Measurements from ENCODE around the gene CREB1. TPM values are rescaled to one million over a fixed set of nuclear protein-coding genes. Genes with fewer than 3 reads are reported as not detected.
A peak's percentile ranks its signal among the peaks of the same experiment; 100 is the strongest.

CREB1 gene
- polyA plus RNA-seq, 1 experiment, result 38.3 TPM

DNA sequence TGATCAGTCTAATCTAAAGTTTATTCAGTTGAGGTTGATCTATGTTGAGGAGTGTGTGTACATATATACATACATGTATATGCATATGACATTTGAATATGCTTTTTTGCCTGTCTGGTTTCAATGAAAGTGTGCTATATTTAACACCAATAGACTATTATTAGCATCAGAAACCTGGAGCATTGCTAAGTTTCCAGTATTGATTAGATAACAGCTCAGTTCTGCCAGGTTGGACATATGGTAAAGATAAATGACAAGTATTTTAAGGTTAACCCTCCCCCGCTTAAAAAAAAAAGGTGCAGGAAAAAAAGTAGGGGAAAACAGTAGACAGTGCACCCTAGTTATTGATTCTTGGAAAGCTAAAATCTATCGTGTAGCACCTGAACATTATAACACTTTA is 19.4 kb downstream of the CREB1 start:
- ChIA-PET POLR2A (interaction anchor here (0.7 kb wide), 1 partner anchor 437 kb away, joined by 4 read pairs; no protein-coding TSS in a partner anchor), CTCF (no interaction called here)
- DNase-seq (ENCODE audit: low read depth, low spot score), result no peak
- no peaks in the 10 kb centered on the region for H3K9me3 ChIP-seq (ENCODE audit: control insufficient read depth, insufficient read depth, low read length)
- no peak overlapping the region for H3K4me3 ChIP-seq (ENCODE audit: low read depth, low read length)
- TF ChIP-seq, protein P1, sequence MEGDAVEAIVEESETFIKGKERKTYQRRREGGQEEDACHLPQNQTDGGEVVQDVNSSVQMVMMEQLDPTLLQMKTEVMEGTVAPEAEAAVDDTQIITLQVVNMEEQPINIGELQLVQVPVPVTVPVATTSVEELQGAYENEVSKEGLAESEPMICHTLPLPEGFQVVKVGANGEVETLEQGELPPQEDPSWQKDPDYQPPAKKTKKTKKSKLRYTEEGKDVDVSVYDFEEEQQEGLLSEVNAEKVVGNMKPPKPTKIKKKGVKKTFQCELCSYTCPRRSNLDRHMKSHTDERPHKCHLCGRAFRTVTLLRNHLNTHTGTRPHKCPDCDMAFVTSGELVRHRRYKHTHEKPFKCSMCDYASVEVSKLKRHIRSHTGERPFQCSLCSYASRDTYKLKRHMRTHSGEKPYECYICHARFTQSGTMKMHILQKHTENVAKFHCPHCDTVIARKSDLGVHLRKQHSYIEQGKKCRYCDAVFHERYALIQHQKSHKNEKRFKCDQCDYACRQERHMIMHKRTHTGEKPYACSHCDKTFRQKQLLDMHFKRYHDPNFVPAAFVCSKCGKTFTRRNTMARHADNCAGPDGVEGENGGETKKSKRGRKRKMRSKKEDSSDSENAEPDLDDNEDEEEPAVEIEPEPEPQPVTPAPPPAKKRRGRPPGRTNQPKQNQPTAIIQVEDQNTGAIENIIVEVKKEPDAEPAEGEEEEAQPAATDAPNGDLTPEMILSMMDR (IDR thresholded peaks at IDR 0.05; ENCODE audit: low read depth, low read length), result no peak
- H3K27ac ChIP-seq (ENCODE audit: low read depth, low read length), result no peak overlapping the region
- H3K27me3 ChIP-seq (ENCODE audit: control insufficient read depth, insufficient read depth, low read length), result no peaks in the 10 kb centered on the region

- POLR2A ChIA-PET, result interaction anchor here (0.6 to 1.5 kb wide), 5 partner anchors 17 to 242 kb away, joined by 3 to 15 read pairs (median 5); partner anchors contain the start of gene CREB1
- TF ChIP-seq, protein P1 (IDR thresholded peaks at IDR 0.05; ENCODE audit: low read depth, low read length), result no peak
- Histone ChIP-seq H3K4me3 (ENCODE audit: low read depth, low read length) (no peak overlapping the region), H3K9me3 (ENCODE audit: control insufficient read depth, insufficient read depth, low read length) (no peaks in the 10 kb centered on the region), H3K27me3 (ENCODE audit: control insufficient read depth, insufficient read depth, low read length) (no peaks in the 10 kb centered on the region), H3K27ac (ENCODE audit: low read depth, low read length) (peak overlapping the region; percentile 41)
- DNase-seq (ENCODE audit: low read depth, low spot score), result peak; percentile 51
- CTCF ChIA-PET, result interaction anchor here (0.6 to 1.3 kb wide), 2 partner anchors 24 to 119 kb away, joined by 3 read pairs; no protein-coding TSS in a partner anchor
Measured at GRCh38 chr2:207558079-207558491, 28.3 kb downstream of the CREB1 start.

DNA sequence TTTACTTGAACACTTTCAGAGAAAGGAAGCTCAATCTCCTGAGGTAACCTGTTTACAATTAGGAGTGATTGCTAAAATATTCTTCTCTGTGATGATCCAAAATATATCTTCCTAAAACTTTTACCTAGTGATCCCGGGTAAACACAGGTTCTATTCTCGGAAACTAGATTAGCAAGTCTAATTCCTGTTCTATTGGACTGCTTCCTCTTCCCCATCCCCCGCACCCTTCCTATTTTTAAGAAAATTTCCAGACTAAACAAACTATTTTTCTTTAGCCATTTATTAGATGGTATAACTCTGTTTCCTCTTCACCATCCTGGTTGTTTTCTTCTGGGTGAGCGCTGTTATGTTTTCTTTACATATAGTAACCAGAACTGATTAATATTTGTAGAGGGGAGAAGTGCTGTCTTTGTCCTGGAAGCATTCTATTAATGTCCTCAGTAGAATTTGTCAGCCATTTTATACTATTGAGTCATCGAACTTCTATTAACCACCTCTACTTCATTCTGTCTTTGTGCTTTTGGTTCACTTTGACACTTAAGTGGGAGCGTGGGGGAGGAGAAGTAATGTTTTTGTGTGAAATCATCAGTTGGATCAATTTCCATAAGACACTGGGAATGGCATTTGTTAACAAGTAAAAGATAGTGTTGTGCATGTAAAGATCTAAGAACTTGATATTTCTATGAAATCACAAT is 31.8 kb downstream of the CREB1 start:
- H3K27ac ChIP-seq (ENCODE audit: low read depth, low read length), result no peak overlapping the region
- H3K27me3 ChIP-seq (ENCODE audit: control insufficient read depth, insufficient read depth, low read length), result no peaks in the 10 kb centered on the region
- ChIA-PET CTCF (no interaction called here), POLR2A (interaction anchor here (1.0 kb wide), 1 partner anchor 32 kb away, joined by 3 read pairs; the partner anchor contains the start of gene CREB1)
- TF ChIP-seq, protein P1 (IDR thresholded peaks at IDR 0.05; ENCODE audit: low read depth, low read length), result no peak
- H3K4me3 ChIP-seq (ENCODE audit: low read depth, low read length), result no peak overlapping the region
- no peaks in the 10 kb centered on the region for H3K9me3 ChIP-seq (ENCODE audit: control insufficient read depth, insufficient read depth, low read length)
- DNase-seq (ENCODE audit: low read depth, low spot score), result no peak

DNA sequence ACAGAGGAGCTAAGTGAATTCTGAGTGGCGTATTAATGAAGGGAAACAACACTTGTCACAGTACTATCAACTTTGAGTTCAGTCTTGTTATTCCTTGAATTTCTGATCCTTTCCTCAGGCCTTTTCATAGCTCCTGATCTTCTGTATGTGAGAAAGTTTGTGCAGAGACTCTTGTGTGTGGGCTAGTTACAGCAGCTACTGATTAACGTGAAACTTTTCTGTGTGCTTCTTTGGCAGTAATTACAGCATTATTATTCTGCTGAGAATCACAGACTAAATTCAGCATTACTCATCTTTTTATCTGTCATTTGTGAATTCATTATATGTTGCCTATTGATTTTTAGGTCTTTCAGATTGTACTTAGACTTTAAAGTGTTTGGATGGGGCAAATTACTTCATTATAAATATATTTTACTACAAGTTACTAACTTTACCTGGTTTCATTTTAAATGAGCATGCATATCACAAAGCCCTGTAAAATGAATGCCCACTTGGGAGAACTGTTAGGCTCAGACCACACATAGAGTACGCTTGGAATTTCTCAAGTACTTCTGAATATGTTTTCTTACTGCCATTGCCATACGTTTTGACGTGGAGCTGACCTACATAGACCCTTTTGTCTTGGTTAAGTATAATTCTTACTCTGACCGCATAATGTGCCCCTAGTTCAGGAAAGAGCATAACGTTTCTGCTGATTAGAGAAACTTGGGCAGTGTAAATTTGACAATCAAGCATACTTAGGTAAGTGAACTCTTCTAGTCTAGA is 36.2 kb downstream of the CREB1 start:
- TF ChIP-seq, protein P1 (IDR thresholded peaks at IDR 0.05; ENCODE audit: low read depth, low read length), result no peak
- no peak overlapping the region for H3K4me3 ChIP-seq (ENCODE audit: low read depth, low read length)
- no peaks in the 10 kb centered on the region for H3K27me3 ChIP-seq (ENCODE audit: control insufficient read depth, insufficient read depth, low read length)
- no peak for DNase-seq (ENCODE audit: low read depth, low spot score)
- CTCF ChIA-PET, result interaction anchor here (0.9 kb wide), 1 partner anchor 28 kb away, joined by 3 read pairs; no protein-coding TSS in a partner anchor
- no peak overlapping the region for H3K27ac ChIP-seq (ENCODE audit: low read depth, low read length)
- POLR2A ChIA-PET, result no interaction called here
- H3K9me3 ChIP-seq (ENCODE audit: control insufficient read depth, insufficient read depth, low read length), result no peaks in the 10 kb centered on the region

DNA sequence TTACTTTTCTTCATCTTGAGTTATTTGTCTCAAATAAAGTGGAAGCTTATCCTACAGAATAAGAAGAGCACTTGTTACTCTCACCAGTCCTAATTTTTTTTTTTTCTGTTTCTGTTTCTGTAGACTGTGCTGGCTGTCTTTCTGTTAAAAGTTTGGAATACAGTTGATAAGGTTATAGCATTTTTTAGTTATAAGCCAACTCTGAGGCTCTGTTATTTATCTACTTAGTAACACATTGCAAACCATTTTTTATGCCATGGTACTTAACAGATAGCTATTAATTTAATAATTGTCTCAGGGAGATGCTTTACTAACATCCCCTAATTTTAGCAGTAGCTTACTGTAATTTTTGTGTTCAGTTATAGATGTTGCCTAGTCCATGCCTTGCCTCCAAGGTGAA is 37.9 kb downstream of the CREB1 start:
- Histone ChIP-seq H3K4me3 (ENCODE audit: low read depth, low read length) (no peak overlapping the region), H3K27me3 (ENCODE audit: control insufficient read depth, insufficient read depth, low read length) (no peaks in the 10 kb centered on the region), H3K27ac (ENCODE audit: low read depth, low read length) (no peak overlapping the region), H3K9me3 (ENCODE audit: control insufficient read depth, insufficient read depth, low read length) (no peaks in the 10 kb centered on the region)
- TF ChIP-seq, protein P1 (IDR thresholded peaks at IDR 0.05; ENCODE audit: low read depth, low read length), result no peak
- ChIA-PET POLR2A (no interaction called here), CTCF (interaction anchor here (0.7 to 0.8 kb wide), 2 partner anchors 53 to 473 kb away, joined by 3 read pairs; no protein-coding TSS in a partner anchor)
- no peak for DNase-seq (ENCODE audit: low read depth, low spot score)
